H1 (cell line): ENCODE data around the gene TSSC4. TPM values are rescaled to one million over a fixed set of nuclear protein-coding genes. Genes with fewer than 3 reads are reported as not detected.

Experiments used
- CTCF ChIA-PET: fragments of 300-600 bp; sonication (Branson Sonifier 250); formaldehyde crosslinking; loops from one replicate; lab custom pipeline; 2021; ENCODE audit not compliant: partially characterized antibody; lab: Charles Lee
- POLR2A ChIA-PET: fragments of 300-600 bp; sonication (Branson Sonifier 250); formaldehyde crosslinking; loops from one replicate; lab custom pipeline; 2021; ENCODE audit warnings: inconsistent platforms; ENCODE audit not compliant: partially characterized antibody; lab: Charles Lee
- DNase-seq, 2 experiments: peaks; one replicate each; pipeline versions ENCODE4 v3.0.0 to v3.0.0-alpha.2; 2010 to 2022; ENCODE audit warnings: low spot score in 2 of 2, low read depth in 1 of 2, mixed read lengths in 1 of 2
- FAIRE-seq: peaks from 2 replicates; lab custom pipeline; 2011; peaks lifted over from hg19 to GRCh38; lab: Jason Lieb, UNC
- H2AFZ ChIP-seq: 2 replicates; pipeline ENCODE4 v1.8.1; 2012; ENCODE audit warnings: low read length, inconsistent platforms
- H2AK5ac ChIP-seq: 2 replicates; pipeline ENCODE4 v1.6.1; 2013; ENCODE audit warnings: low read depth, low read length
- H2BK120ac ChIP-seq: replicated peaks from 2 replicates; pipeline ENCODE3; 2013; ENCODE audit warnings: low read depth, low read length, inconsistent platforms
- H2BK12ac ChIP-seq: 2 replicates; pipeline ENCODE4 v1.6.1; 2013; ENCODE audit warnings: low read depth, low read length
- H2BK15ac ChIP-seq: 2 replicates; pipeline ENCODE4 v1.6.1; 2013; ENCODE audit warnings: low read length
- H2BK20ac ChIP-seq: 2 replicates; pipeline ENCODE4 v1.6.1; 2013; ENCODE audit warnings: low read length
- H2BK5ac ChIP-seq: 2 replicates; pipeline ENCODE4 v1.6.1; 2013; ENCODE audit warnings: low read depth, low read length
- H3K14ac ChIP-seq: 2 replicates; pipeline ENCODE4 v1.6.1; 2013; ENCODE audit warnings: inconsistent platforms; ENCODE audit not compliant: insufficient read length
- H3K18ac ChIP-seq: 2 replicates; pipeline ENCODE4 v1.6.1; 2013; ENCODE audit warnings: low read length; ENCODE audit errors: extremely low read depth
- H3K23ac ChIP-seq: 2 replicates; pipeline ENCODE4 v1.6.1; 2013; ENCODE audit warnings: inconsistent platforms; ENCODE audit not compliant: insufficient read length
- H3K23me2 ChIP-seq: 2 replicates; pipeline ENCODE4 v1.6.1; 2013; ENCODE audit warnings: low read depth, low read length
- H3K27ac ChIP-seq: 2 replicates; pipeline ENCODE4 v1.6.1; 2011; ENCODE audit warnings: low read depth, low read length, inconsistent platforms
- H3K27me3 ChIP-seq, 4 experiments: replicated peaks in 1 of 4; 1 replicate in 1 of 4; 2 replicates in 3 of 4; pipeline versions ENCODE4 v1.6.1 to v1.8.1; 2011 to 2013; ENCODE audit warnings: low read length in 3 of 4, mild to moderate bottlenecking in 3 of 4, inconsistent platforms in 2 of 4, mixed read lengths in 2 of 4, moderate library complexity in 1 of 4; ENCODE audit not compliant: control insufficient read depth in 3 of 4, insufficient read depth in 3 of 4; ENCODE audit errors: extremely low read depth in 1 of 4
- H3K36me3 ChIP-seq, 4 experiments: 2 replicates each; pipeline versions ENCODE4 v1.6.1 to v1.8.1; 2011 to 2013; ENCODE audit warnings: mild to moderate bottlenecking in 4 of 4, low read length in 3 of 4, moderate library complexity in 2 of 4, control low read depth in 1 of 4, inconsistent platforms in 1 of 4; ENCODE audit not compliant: insufficient read depth in 4 of 4, control insufficient read depth in 2 of 4
- H3K4ac ChIP-seq: replicated peaks from 2 replicates; pipeline ENCODE3; 2013; ENCODE audit warnings: low read length, low read depth, mixed read lengths, inconsistent platforms; ENCODE audit not compliant: insufficient read length
- H3K4me1 ChIP-seq, 4 experiments: replicated peaks in 1 of 4; 1 replicate in 1 of 4; 2 replicates in 3 of 4; pipeline versions ENCODE4 v1.6.1 to v1.8.1; 2011 to 2013; ENCODE audit warnings: low read length in 3 of 4, inconsistent platforms in 2 of 4, mixed read lengths in 1 of 4; ENCODE audit not compliant: insufficient read depth in 4 of 4, control insufficient read depth in 3 of 4
- H3K4me2 ChIP-seq, 2 experiments: 2 replicates each; pipeline versions ENCODE4 v1.6.1 to v1.8.1; 2011 to 2013; ENCODE audit warnings: low read depth in 2 of 2, low read length in 2 of 2, control low read depth in 1 of 2, inconsistent platforms in 1 of 2, mild to moderate bottlenecking in 1 of 2; ENCODE audit not compliant: insufficient read depth in 1 of 2
- H3K4me3 ChIP-seq, 4 experiments: fragments of 200-600, 300-600 bp in 1 of 4; sonication (generic), shearing (Covaris generic), sonication (Bioruptor Twin) in 1 of 4; 2 replicates each; pipeline versions ENCODE4 v1.5.1 to v1.8.1; 2011 to 2016; ENCODE audit warnings: low read length in 4 of 4, low read depth in 3 of 4, control low read depth in 2 of 4, inconsistent platforms in 2 of 4, mild to moderate bottlenecking in 2 of 4, mixed read lengths in 1 of 4, moderate library complexity in 1 of 4; ENCODE audit not compliant: insufficient read depth in 2 of 4; ENCODE audit errors: extremely low read depth in 1 of 4
- H3K56ac ChIP-seq: replicated peaks from 2 replicates; pipeline ENCODE3; 2013; ENCODE audit warnings: low read depth, mild to moderate bottlenecking, mixed read lengths, low read length, inconsistent platforms; ENCODE audit not compliant: insufficient read length
- H3K79me1 ChIP-seq: 2 replicates; pipeline ENCODE4 v1.6.1; 2013; ENCODE audit warnings: low read depth, low read length, control low read depth
- H3K79me2 ChIP-seq, 2 experiments: 2 replicates each; pipeline versions ENCODE4 v1.6.1 to v1.8.1; 2012 to 2013; ENCODE audit warnings: low read length in 2 of 2, mild to moderate bottlenecking in 2 of 2, inconsistent platforms in 1 of 2; ENCODE audit not compliant: insufficient read depth in 2 of 2, control insufficient read depth in 1 of 2
- H3K9ac ChIP-seq, 4 experiments: replicated peaks in 1 of 4; 1 replicate in 1 of 4; 2 replicates in 3 of 4; pipeline versions ENCODE4 v1.6.1 to v1.8.1; 2011 to 2013; ENCODE audit warnings: low read depth in 3 of 4, low read length in 3 of 4, control low read depth in 2 of 4, mild to moderate bottlenecking in 2 of 4, moderate library complexity in 2 of 4, inconsistent platforms in 1 of 4; ENCODE audit errors: extremely low read depth in 1 of 4
- H3K9me3 ChIP-seq, 2 experiments: 2 replicates each; pipeline versions ENCODE4 v1.6.1 to v1.8.1; 2012 to 2013; ENCODE audit warnings: mild to moderate bottlenecking in 2 of 2, moderate library complexity in 2 of 2, control low read depth in 1 of 2, inconsistent platforms in 1 of 2, low read depth in 1 of 2, low read length in 1 of 2, mixed read lengths in 1 of 2; ENCODE audit not compliant: insufficient read depth in 2 of 2
- H4K20me1 ChIP-seq, 2 experiments: replicated peaks in 1 of 2; 2 replicates each; pipeline versions ENCODE3 to v1.8.1; 2011 to 2013; ENCODE audit warnings: inconsistent platforms in 2 of 2, low read length in 2 of 2, mild to moderate bottlenecking in 1 of 2; ENCODE audit not compliant: insufficient read depth in 2 of 2, control insufficient read depth in 1 of 2
- H4K5ac ChIP-seq: 2 replicates; pipeline ENCODE4 v1.6.1; 2013; ENCODE audit warnings: low read length, low read depth, mixed read lengths, inconsistent platforms; ENCODE audit not compliant: insufficient read length
- H4K8ac ChIP-seq: 2 replicates; pipeline ENCODE4 v1.8.0; 2013; ENCODE audit warnings: mild to moderate bottlenecking, moderate library complexity, low read length, inconsistent platforms; ENCODE audit not compliant: insufficient read depth; ENCODE audit errors: extremely low read depth
- H4K91ac ChIP-seq: replicated peaks from 2 replicates; pipeline ENCODE3; 2013; ENCODE audit warnings: low read length, mixed read lengths, inconsistent platforms; ENCODE audit not compliant: insufficient read length
- EGR1 ChIP-seq: IDR thresholded peaks from 2 replicates; pipeline ENCODE4 v1.6.1; 2011; ENCODE audit warnings: low read depth, low read length, borderline replicate concordance
- MAFK ChIP-seq: IDR thresholded peaks from 2 replicates; pipeline ENCODE4 v1.6.1; 2012; ENCODE audit warnings: low read depth, mild to moderate bottlenecking, improper control_type of control experiment, low read length
- TCF12 ChIP-seq: IDR thresholded peaks from 2 replicates; pipeline ENCODE4 v1.6.1; 2011; ENCODE audit warnings: low read depth, mild to moderate bottlenecking, low read length
- TEAD4 ChIP-seq: IDR thresholded peaks from 2 replicates; pipeline ENCODE4 v1.6.1; 2012; ENCODE audit warnings: low read depth, low read length, inconsistent platforms, mixed read lengths
- WGBS, 2 experiments: shearing (Covaris generic) in 1 of 2; methylation state at CpG; one replicate each; pipeline versions ENCODE4 v1.1.6 to v1.1.7; 2013 to 2015; ENCODE audit warnings: low lambda C conversion rate in 2 of 2, mixed read lengths in 2 of 2, inconsistent platforms in 1 of 2, low coverage in 1 of 2, missing lambda C conversion rate in 1 of 2; ENCODE audit not compliant: insufficient replicate concordance in 2 of 2, insufficient coverage in 1 of 2, insufficient read length in 1 of 2; ENCODE audit errors: extremely low coverage in 1 of 2, missing lambda C conversion rate in 1 of 2; 5-methylcytosine and 5-hydroxymethylcytosine counted together
- polyA plus RNA-seq, 7 experiments: library from polyadenylated mRNA; depleted of rRNA in 3 of 7; stranded (reverse) in 5 of 7; unstranded in 2 of 7; fragments of >200 nt in 5 of 7; fragments of 200-250 nt in 2 of 7; gene quantifications; 1 replicate in 5 of 7; 2 replicates in 1 of 7; 4 replicates in 1 of 7; pipeline versions ENCODE4 v1.2.1 to v1.2.3, GENCODE V29; 2011 to 2013; ENCODE audit warnings: missing spikeins in 2 of 7, mixed read lengths in 2 of 7
- total RNA-seq: library from RNA; stranded (reverse); fragmentation: NEBNext Ultra II Directional; extraction: Animal tissue kit (Norgen Biotek cat#: 25700); gene quantifications from 2 replicates; pipeline ENCODE4 v1.2.1, GENCODE V29; 2021

The TSSC4 gene
- total and polyA plus RNA-seq, 2 of the 8 experiments (the other 6 are each of a cell fraction or from before 2014, with no cell fraction given) = 34.0 to 39.3 TPM

DNA sequence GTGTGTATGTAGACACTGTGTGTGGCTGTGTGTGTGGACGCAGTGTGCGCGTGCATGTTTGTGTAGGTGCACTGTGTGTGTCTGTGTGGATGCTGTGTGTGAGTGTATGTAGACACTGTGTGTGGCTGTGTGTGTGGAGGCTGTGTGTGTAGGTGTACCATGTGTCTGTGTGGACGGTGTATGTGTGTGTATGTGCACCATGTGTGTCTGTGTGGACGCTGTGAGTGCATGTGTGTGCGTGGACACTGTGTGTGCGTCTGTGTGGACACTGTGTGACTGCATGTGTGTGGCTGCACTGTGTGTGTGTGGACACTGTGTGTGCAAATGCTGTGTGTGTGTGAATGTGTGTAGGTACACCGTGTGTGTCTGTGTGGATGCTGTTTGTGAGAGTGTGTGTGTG, 33.5 kb downstream of the TSSC4 start:
- Histone ChIP-seq H3K36me3 (no peaks in the 10 kb centered on the region), H2AFZ (no peak overlapping the region), H2AK5ac (peak overlapping the region; percentile 67; the same call in 1 of the 2 replicates), H3K79me1 (no peaks in the 10 kb centered on the region), H3K4ac (peak overlapping the region; percentile 53), H4K8ac (no peak overlapping the region; the same call in 1 of the 2 replicates), H2BK5ac (peak overlapping the region; percentile 4; the same call in 1 of the 2 replicates), H4K20me1 (peaks cover 0 to 21% of the 10 kb centered on the region in 2 experiments), H2BK120ac (no peak overlapping the region), H3K56ac (no peak overlapping the region), H3K27me3 (peaks cover 0 to 8% (median 4%) of the 10 kb centered on the region in 4 experiments; a peak in 3 of 7 replicates), H3K4me2 (no peak overlapping the region), H4K5ac (no peak overlapping the region), H3K27ac (no peak overlapping the region), H3K14ac (no peak overlapping the region), H3K18ac (peak overlapping the region; percentile 21; the same call in 1 of the 2 replicates), H3K4me1 (no peaks in the 10 kb centered on the region; a peak in 1 of 7 replicates), H2BK12ac (peak overlapping the region; percentile 64; the same call in 1 of the 2 replicates), H4K91ac (no peak overlapping the region), H3K9me3 (no peaks in the 10 kb centered on the region), H3K79me2 (no peaks in the 10 kb centered on the region), H3K23me2 (peaks cover 20% of the 10 kb centered on the region; the same call in 1 of the 2 replicates), H2BK20ac (no peak overlapping the region), H3K23ac (no peak overlapping the region), H3K4me3 (no peak overlapping the region), H3K9ac (peak overlapping the region in 1 of 4 experiments; percentile 8; a peak in 1 of 7 replicates), H2BK15ac (0 out of 2 replicates have a peak overlapping the region, but pooled peaks have one; percentile 1)
- FAIRE-seq = no peak
- no peak for DNase-seq
- ChIA-PET POLR2A (no interaction called here), CTCF (interaction anchor here (4.6 kb wide), 1 partner anchor 98 kb away, joined by 37 read pairs; no protein-coding TSS in a partner anchor)
- WGBS, 2 experiments = 90% methylated on average over 8 of the region's 8 CpGs; no CpG with 5 or more reads in 1 of the 2 experiments
- TF ChIP-seq MAFK = no peak
- TF ChIP-seq TEAD4 = no peak
- no peak for TF ChIP-seq TCF12
- no peak for TF ChIP-seq EGR1
